Measurements from ENCODE around the gene CRADD.

CRADD gene

GRCh38 chr12:93723568-93723930, 46.4 kb downstream of the CRADD start:
- TF ChIP-seq RAD21 (IDR thresholded peaks at IDR 0.05; ENCODE audit: low read depth) (no peak), CREB1 (IDR thresholded peaks at IDR 0.05; ENCODE audit: low read depth) (no peak), ZBTB7A (IDR thresholded peaks at IDR 0.05; ENCODE audit: low read depth) (no peak), TEAD4 (IDR thresholded peaks at IDR 0.05) (no peak), NFIC (IDR thresholded peaks at IDR 0.05) (no peak), TCF12 (IDR thresholded peaks at IDR 0.05; ENCODE audit: low read depth) (no peak), MAX (IDR thresholded peaks at IDR 0.05) (no peak), EGR1 (IDR thresholded peaks at IDR 0.05) (no peak), EP300 (IDR thresholded peaks at IDR 0.05; ENCODE audit: borderline replicate concordance) (no peak), FOXM1 (IDR thresholded peaks at IDR 0.05; ENCODE audit: borderline replicate concordance, low read depth) (no peak), TAF1 (IDR thresholded peaks at IDR 0.05; ENCODE audit: low read depth) (no peak), YY1 (IDR thresholded peaks at IDR 0.05; ENCODE audit: low read depth) (no peak), CEBPB (IDR thresholded peaks at IDR 0.05) (no peak), USF1 (IDR thresholded peaks at IDR 0.05) (no peak), REST (IDR thresholded peaks at IDR 0.05; ENCODE audit: low read depth) (no peak)

- no peak for TF ChIP-seq FOXM1 (IDR thresholded peaks at IDR 0.05; ENCODE audit: borderline replicate concordance, low read depth)
- no peak for TF ChIP-seq EP300 (IDR thresholded peaks at IDR 0.05; ENCODE audit: borderline replicate concordance)
- no peak for TF ChIP-seq CEBPB (IDR thresholded peaks at IDR 0.05)
- TF ChIP-seq USF1 (IDR thresholded peaks at IDR 0.05): no peak
- no peak for TF ChIP-seq REST (IDR thresholded peaks at IDR 0.05; ENCODE audit: low read depth)
- no peak for TF ChIP-seq NFIC (IDR thresholded peaks at IDR 0.05)
- no peak for TF ChIP-seq EGR1 (IDR thresholded peaks at IDR 0.05)
- TF ChIP-seq TEAD4 (IDR thresholded peaks at IDR 0.05): no peak
- TF ChIP-seq YY1 (IDR thresholded peaks at IDR 0.05; ENCODE audit: low read depth): no peak
- no peak for TF ChIP-seq ZBTB7A (IDR thresholded peaks at IDR 0.05; ENCODE audit: low read depth)
- TF ChIP-seq TCF12 (IDR thresholded peaks at IDR 0.05; ENCODE audit: low read depth): no peak
- TF ChIP-seq CREB1 (IDR thresholded peaks at IDR 0.05; ENCODE audit: low read depth): no peak
- TF ChIP-seq RAD21 (IDR thresholded peaks at IDR 0.05; ENCODE audit: low read depth): no peak
Observed at GRCh38 chr12:93725531-93725930, 48.4 kb downstream of the CRADD start.

GRCh38 chr12:93727195-93727811, 50.1 kb downstream of the CRADD start:
- no peak for TF ChIP-seq CREB1 (IDR thresholded peaks at IDR 0.05; ENCODE audit: low read depth)
- no peak for TF ChIP-seq TEAD4 (IDR thresholded peaks at IDR 0.05)
- no peak for TF ChIP-seq YY1 (IDR thresholded peaks at IDR 0.05; ENCODE audit: low read depth)
- TF ChIP-seq TAF1 (IDR thresholded peaks at IDR 0.05; ENCODE audit: low read depth): no peak
- TF ChIP-seq RAD21 (IDR thresholded peaks at IDR 0.05; ENCODE audit: low read depth): no peak
- TF ChIP-seq EGR1 (IDR thresholded peaks at IDR 0.05): no peak
- TF ChIP-seq MAX (IDR thresholded peaks at IDR 0.05): no peak
- TF ChIP-seq ZBTB7A (IDR thresholded peaks at IDR 0.05; ENCODE audit: low read depth): no peak

GRCh38 chr12:93727911-93728310, 50.7 kb downstream of the CRADD start:
- TF ChIP-seq RAD21 (IDR thresholded peaks at IDR 0.05; ENCODE audit: low read depth) (no peak), USF1 (IDR thresholded peaks at IDR 0.05) (no peak), TCF12 (IDR thresholded peaks at IDR 0.05; ENCODE audit: low read depth) (no peak), ZBTB7A (IDR thresholded peaks at IDR 0.05; ENCODE audit: low read depth) (no peak), TEAD4 (IDR thresholded peaks at IDR 0.05) (no peak), FOXM1 (IDR thresholded peaks at IDR 0.05; ENCODE audit: borderline replicate concordance, low read depth) (no peak), YY1 (IDR thresholded peaks at IDR 0.05; ENCODE audit: low read depth) (no peak), NFIC (IDR thresholded peaks at IDR 0.05) (no peak), TAF1 (IDR thresholded peaks at IDR 0.05; ENCODE audit: low read depth) (no peak), CREB1 (IDR thresholded peaks at IDR 0.05; ENCODE audit: low read depth) (no peak), EGR1 (IDR thresholded peaks at IDR 0.05) (no peak), CEBPB (IDR thresholded peaks at IDR 0.05) (no peak), MAX (IDR thresholded peaks at IDR 0.05) (no peak), EP300 (IDR thresholded peaks at IDR 0.05; ENCODE audit: borderline replicate concordance) (no peak), REST (IDR thresholded peaks at IDR 0.05; ENCODE audit: low read depth) (no peak)
